Kidney epithelial cell (primary cell): ENCODE results near the gene ZNF423. TPM values are rescaled to one million over a fixed set of nuclear protein-coding genes. Genes with fewer than 3 reads are reported as not detected.
"Not testable (repeated sequence)": the region's sequence is repeated elsewhere in the genome, so short reads cannot be mapped to it uniquely, and the experiment has no call there.

Experiments
- DNase-seq: peaks from one replicate; pipeline ENCODE4 v3.0.0-alpha.2; 2010; ENCODE audit warnings: low read depth
- H3K27me3 ChIP-seq: 2 replicates; pipeline ENCODE4 v1.6.0; 2011; ENCODE audit warnings: low read length; ENCODE audit not compliant: control insufficient read depth, insufficient read depth
- H3K36me3 ChIP-seq: 2 replicates; pipeline ENCODE4 v1.5.1; 2011; ENCODE audit warnings: low read length; ENCODE audit not compliant: control insufficient read depth, insufficient read depth
- H3K4me3 ChIP-seq: 2 replicates; pipeline ENCODE4 v1.5.1; 2011; ENCODE audit warnings: low read depth, mild to moderate bottlenecking, control low read depth, low read length
- CTCF ChIP-seq: IDR thresholded peaks from 2 replicates; pipeline ENCODE4 v1.5.1; 2011; ENCODE audit warnings: mild to moderate bottlenecking, moderate library complexity, low read length, control low read depth, inconsistent platforms; ENCODE audit not compliant: insufficient read depth, poor library complexity, severe bottlenecking
- total RNA-seq: library from RNA; depleted of rRNA; stranded (reverse); fragments of >200 nt; gene quantifications from 2 replicates; pipeline ENCODE4 v1.2.3, GENCODE V29; 2015

ZNF423 gene
- total RNA-seq, 1 donor from 2014 or later: 3.6 TPM

GRCh38 chr16:49875806-49876715, 20.1 kb upstream of the ZNF423 start:
- no peak for TF ChIP-seq CTCF
- no peaks in the 10 kb centered on the region for H3K36me3 ChIP-seq
- H3K27me3 ChIP-seq: peaks cover 23% of the 10 kb centered on the region
- peak overlapping the region; percentile 8 for H3K4me3 ChIP-seq
- no peak for DNase-seq

GRCh38 chr16:49874613-49875237, 18.8 kb upstream of the ZNF423 start:
- Histone ChIP-seq H3K36me3 (no peaks in the 10 kb centered on the region), H3K4me3 (no peak overlapping the region), H3K27me3 (peaks cover 23% of the 10 kb centered on the region)
- DNase-seq: no peak
- TF ChIP-seq CTCF: no peak

GRCh38 chr16:49871824-49872223, 15.9 kb upstream of the ZNF423 start:
- DNase-seq, H3K36me3 ChIP-seq, H3K4me3 ChIP-seq: not testable (repeated sequence)
- H3K27me3 ChIP-seq: peaks cover 24% of the 10 kb centered on the region

- H3K27me3 ChIP-seq: peaks cover 13% of the 10 kb centered on the region
- DNase-seq: no peak
- H3K4me3 ChIP-seq: no peak overlapping the region
- H3K36me3 ChIP-seq: no peaks in the 10 kb centered on the region
- TF ChIP-seq CTCF: no peak
Measured at GRCh38 chr16:49869731-49870130, 13.8 kb upstream of the ZNF423 start.

GRCh38 chr16:49867796-49868668, 12.1 kb upstream of the ZNF423 start:
- no peak for DNase-seq
- no peak for TF ChIP-seq CTCF
- no peaks in the 10 kb centered on the region for H3K36me3 ChIP-seq

GRCh38 chr16:49867234-49867633, 11.3 kb upstream of the ZNF423 start:
- DNase-seq: no peak
- peaks cover 11% of the 10 kb centered on the region for H3K27me3 ChIP-seq
- H3K4me3 ChIP-seq: no peak overlapping the region
- no peaks in the 10 kb centered on the region for H3K36me3 ChIP-seq
- no peak for TF ChIP-seq CTCF

More at GRCh38 chr16:49867796-49868668, 12.1 kb upstream of the ZNF423 start:
- H3K27me3 ChIP-seq: peaks cover 11% of the 10 kb centered on the region
- no peak overlapping the region for H3K4me3 ChIP-seq
